Measurements from ENCODE around the gene ABHD15.

Gene ABHD15

DNA sequence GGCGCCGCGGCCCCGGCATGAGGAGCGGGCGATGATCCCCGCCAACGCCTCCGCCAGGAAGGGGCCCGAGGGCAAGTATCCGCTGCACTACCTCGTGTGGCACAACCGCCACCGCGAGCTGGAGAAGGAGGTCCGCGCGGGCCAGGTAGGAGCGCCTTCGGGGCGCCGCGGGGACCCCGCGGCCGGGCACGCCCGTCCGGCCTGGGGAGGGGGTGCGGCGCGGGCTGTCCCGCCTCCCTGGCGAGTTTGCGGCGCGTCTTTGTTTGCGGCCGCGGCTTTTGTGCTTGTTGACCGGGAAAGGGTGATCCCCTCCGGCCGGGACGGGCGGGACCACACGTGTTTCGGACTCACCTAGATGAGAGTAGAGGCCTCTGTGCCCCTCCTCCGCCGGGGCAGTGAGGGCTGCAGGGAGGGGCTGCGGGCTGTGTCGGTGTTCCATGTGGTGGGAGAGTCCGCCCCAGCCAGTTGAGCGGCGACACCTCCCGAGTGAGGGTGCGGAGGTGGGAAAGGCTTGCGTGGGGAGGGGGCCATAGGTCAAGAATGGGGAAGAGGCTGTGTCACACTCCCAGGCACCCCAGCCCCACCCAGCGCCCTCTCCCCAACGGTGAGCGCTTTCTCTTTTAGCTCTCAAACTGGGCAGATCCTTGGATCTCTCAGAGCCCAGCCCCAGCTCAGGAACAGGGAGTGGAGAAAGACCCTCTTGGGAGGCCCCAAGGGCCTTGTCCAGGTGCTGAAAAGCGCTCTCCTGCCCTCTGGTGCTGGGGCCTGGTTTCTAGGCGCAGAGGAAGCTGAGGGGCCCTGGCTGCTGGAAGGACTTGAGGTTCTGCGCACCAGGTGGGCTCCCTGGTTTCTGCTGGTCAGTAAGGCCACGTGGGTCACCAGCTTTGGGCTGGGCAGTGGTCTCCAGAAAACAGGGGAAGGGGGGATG is 27.0 kb upstream of the ABHD15 start:
- peak overlapping the region in 1 of 2 donors; percentile 96 for H3K27ac ChIP-seq
- TF ChIP-seq, protein P1, sequence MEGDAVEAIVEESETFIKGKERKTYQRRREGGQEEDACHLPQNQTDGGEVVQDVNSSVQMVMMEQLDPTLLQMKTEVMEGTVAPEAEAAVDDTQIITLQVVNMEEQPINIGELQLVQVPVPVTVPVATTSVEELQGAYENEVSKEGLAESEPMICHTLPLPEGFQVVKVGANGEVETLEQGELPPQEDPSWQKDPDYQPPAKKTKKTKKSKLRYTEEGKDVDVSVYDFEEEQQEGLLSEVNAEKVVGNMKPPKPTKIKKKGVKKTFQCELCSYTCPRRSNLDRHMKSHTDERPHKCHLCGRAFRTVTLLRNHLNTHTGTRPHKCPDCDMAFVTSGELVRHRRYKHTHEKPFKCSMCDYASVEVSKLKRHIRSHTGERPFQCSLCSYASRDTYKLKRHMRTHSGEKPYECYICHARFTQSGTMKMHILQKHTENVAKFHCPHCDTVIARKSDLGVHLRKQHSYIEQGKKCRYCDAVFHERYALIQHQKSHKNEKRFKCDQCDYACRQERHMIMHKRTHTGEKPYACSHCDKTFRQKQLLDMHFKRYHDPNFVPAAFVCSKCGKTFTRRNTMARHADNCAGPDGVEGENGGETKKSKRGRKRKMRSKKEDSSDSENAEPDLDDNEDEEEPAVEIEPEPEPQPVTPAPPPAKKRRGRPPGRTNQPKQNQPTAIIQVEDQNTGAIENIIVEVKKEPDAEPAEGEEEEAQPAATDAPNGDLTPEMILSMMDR (IDR thresholded peaks at IDR 0.05) = no peak
- DNase-seq (ENCODE audit: low spot score) = no peak

DNA sequence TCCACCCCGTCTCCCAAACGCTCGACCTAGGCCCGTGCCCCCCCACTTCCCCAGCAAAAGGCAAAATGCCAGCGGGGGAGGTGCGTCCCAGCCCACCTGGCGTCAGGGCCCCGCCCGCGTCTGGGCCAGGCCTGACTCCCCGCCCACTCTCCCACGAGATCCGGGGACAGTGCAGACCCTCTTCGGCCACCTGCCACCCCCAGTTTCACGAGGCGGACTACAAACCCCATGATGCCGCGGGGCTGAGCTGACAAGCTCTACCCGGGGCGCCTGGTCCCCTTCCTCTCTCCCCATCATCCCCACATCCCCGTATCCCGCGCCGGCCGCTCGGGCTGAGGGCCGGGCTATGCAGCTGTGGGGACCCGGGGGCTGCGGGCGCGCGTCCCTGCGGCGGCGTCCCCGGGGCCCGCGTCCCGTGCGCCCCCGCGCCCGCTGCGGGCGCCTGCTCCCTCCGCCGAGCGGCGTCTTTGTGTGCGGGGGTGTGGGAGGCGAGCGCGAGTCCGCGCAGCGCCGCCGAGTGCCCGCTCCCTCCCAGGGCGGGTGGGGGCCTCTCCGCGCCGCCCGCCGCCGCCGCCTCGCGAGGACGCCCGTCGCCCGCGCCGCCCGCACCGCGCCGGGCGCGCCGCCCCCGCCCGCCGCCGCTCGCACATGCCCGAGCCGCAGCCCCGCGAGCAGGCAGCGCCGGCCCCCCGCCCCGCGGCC is 26.2 kb upstream of the ABHD15 start, which contains the start of gene ANKRD13B:
Gene ANKRD13B, plus strand, starts transcription at position 283 of the 702 bp plus-strand sequence. CDS start 490 bp downstream, outside the sequence.
- H3K4me3 ChIP-seq = peak within 1 kb of the TSS; percentile 99
- DNase-seq (ENCODE audit: low spot score) = no peak
- peak within 1 kb of the TSS; percentile 71 to 96 for H3K27ac ChIP-seq
- TF ChIP-seq, protein P1 (IDR thresholded peaks at IDR 0.05) = no peak

More for the DNA sequence above, 27.0 kb upstream of the ABHD15 start:
- H3K4me3 ChIP-seq = peak overlapping the region; percentile 99

DNA sequence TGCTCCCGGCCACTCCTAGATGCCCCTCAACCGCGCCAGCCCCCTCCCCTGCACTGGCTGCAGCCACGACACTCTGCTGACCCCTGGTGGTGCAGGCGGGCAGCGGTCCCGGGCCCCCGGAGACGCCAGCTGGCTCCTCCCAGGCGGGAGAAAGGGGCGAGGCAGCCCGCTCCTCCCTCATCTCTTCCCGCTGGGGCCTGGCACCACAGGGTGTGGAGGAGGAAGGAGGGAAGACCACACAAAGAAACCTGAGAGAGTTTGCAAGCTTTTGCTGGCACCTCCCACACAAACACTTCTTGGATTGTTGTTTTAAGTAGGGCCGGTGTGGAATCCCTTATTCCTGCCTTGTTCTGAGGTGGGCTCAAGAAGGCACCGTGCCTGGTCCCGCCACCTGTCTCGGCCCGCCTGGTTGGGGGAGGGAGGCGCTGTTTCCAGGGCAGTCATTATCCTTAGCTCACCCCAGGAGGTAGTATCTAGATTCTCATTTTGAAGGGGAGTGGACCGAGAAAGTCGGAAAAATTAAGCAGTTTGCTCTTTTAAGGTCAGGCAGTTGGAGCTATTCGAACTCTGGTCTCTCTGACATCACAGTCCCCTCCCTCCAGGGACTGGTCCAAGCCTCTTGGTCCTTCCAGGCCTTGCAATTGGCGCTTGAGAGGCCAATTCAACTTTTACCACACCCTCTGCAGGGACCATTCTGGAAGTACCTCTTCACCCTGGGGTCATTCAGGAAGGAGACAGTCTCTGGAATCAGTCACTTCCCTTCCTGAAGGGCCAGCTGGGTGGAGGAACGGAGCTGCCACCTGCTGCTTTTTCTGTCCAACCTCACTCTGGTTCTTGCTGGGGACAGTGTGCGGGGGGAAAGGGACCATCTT is 25.1 kb upstream of the ABHD15 start:
- Histone ChIP-seq H3K27ac (peak overlapping the region; percentile 71 to 96), H3K4me3 (peak overlapping the region; percentile 99)
- DNase-seq (ENCODE audit: low spot score) = peak; percentile 91
- TF ChIP-seq, protein P1 (IDR thresholded peaks at IDR 0.05) = peak; percentile 92

DNA sequence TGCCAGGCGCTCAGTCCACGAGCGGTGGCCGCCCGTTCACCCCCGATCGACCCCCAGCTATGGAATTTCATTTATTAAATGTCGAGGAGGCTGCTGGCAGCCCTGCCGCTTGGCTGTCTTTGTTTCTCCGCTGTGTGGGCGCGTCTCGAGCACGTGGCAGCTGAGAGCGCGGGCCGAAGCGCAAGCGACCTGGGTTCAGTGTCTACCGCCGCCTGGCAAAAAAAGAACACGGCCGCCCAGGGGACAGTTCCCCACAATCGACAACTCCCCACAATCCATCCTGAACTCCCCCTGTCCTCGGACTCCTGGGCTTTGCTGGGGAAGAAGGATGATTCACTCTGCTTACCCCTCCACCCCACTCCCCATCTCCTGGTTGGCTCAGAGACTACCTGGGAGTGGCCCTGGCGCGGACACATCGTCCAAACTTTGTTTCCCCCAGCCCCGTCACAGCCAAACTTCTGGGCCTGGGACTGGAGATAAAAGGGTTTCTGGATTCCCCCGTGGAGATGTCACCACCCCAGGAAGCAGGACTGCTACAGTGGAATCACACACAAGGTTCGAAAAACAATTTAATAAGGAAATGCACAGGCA is 24.4 kb upstream of the ABHD15 start:
- DNase-seq (ENCODE audit: low spot score) = no peak
- TF ChIP-seq, protein P1 (IDR thresholded peaks at IDR 0.05) = no peak
- Histone ChIP-seq H3K27ac (peak overlapping the region; percentile 71 to 96), H3K4me3 (peak overlapping the region; percentile 99)

DNA sequence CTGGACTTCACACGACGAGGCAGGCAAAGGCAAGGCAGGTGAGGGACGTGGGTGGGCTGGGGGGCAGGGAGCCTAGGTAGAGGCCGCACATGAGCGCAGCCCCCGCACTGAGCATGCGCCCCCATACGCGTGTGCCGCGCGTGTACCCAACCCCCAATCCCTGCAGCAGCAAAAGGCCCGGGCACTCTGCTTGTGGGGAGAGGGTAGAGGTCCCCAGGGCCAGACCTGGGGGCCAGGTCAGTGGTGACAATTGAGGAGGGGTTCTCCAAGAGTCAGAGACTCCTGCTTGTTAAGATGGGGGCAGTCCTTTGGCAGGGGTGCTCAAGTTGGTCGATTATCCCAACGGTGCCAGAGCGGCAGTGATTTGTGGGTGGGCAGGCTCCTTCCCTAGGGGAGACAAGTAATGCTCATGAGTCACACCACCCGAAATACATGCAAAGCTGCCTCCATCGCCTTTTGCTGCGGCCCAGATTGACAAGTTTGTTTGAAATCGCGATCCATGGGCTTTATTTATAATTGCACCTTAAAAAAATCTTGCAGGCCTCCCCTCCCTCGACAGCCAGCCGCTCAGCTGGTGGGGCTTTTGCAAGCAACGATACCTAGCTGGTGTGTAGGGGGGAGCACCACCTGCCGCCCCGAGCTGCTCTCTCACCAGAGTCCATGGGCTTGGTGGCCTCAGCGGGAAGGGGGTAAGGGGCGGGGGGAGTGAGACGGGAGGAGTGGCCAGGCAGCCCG is 23.7 kb upstream of the ABHD15 start:
- peak overlapping the region; percentile 99 for H3K4me3 ChIP-seq
- peak overlapping the region; percentile 71 to 96 for H3K27ac ChIP-seq
- DNase-seq (ENCODE audit: low spot score) = no peak
- TF ChIP-seq, protein P1 (IDR thresholded peaks at IDR 0.05) = no peak

All from coronary artery (tissue), 2 donors.